Skin of body (tissue), 2 donors: ENCODE data around the gene CASTOR1. TPM values are rescaled to one million over a fixed set of nuclear protein-coding genes. Genes with fewer than 3 reads are reported as not detected.
A peak's percentile ranks its signal among the peaks of the same experiment; 100 is the strongest.

ENCODE experiments used
- DNase-seq: peaks from one replicate; lab custom pipeline; 2025; lab: John Stamatoyannopoulos, UW
- total RNA-seq: library from RNA; depleted of rRNA; stranded (reverse); fragments of >200 nt; gene quantifications from one replicate; pipeline ENCODE4 v1.2.3, GENCODE V29; 2014

CASTOR1 gene
- total RNA-seq, 1 donor from 2014 or later = 5.2 TPM

- DNase-seq = no peak
Measured at GRCh38 chr22:30266445-30267381, 22.6 kb downstream of the CASTOR1 start, which contains the start of gene OSM. OSM (minus strand) TSS chr22:30266851; CDS start chr22:30266799, 52 bp downstream.

GRCh38 chr22:30265823-30266444, 23.4 kb downstream of the CASTOR1 start:
- DNase-seq = no peak

GRCh38 chr22:30265131-30265720, 24.1 kb downstream of the CASTOR1 start:
- DNase-seq = no peak

- DNase-seq = no peak
Measured at GRCh38 chr22:30263883-30264282, 25.4 kb downstream of the CASTOR1 start.

GRCh38 chr22:30262917-30263741, 26.2 kb downstream of the CASTOR1 start:
- DNase-seq = peak; percentile 40

- peak; percentile 15 for DNase-seq
Measured at GRCh38 chr22:30262112-30262511, 27.2 kb downstream of the CASTOR1 start.

GRCh38 chr22:30261134-30261533, 28.2 kb downstream of the CASTOR1 start:
- no peak for DNase-seq

- DNase-seq = no peak
Measured at GRCh38 chr22:30260682-30261081, 28.6 kb downstream of the CASTOR1 start.

GRCh38 chr22:30260276-30260675, 29.0 kb downstream of the CASTOR1 start:
- DNase-seq = no peak

GRCh38 chr22:30254314-30254713, 35.0 kb downstream of the CASTOR1 start:
- no peak for DNase-seq

- DNase-seq = peak; percentile 77
Measured at GRCh38 chr22:30253205-30253852, 36.0 kb downstream of the CASTOR1 start.

GRCh38 chr22:30252411-30253204, 36.7 kb downstream of the CASTOR1 start:
- peak; percentile 53 for DNase-seq

GRCh38 chr22:30251711-30252110, 37.6 kb downstream of the CASTOR1 start:
- DNase-seq = no peak

- DNase-seq = no peak
Measured at GRCh38 chr22:30250661-30251267, 38.5 kb downstream of the CASTOR1 start.

GRCh38 chr22:30250039-30250565, 39.2 kb downstream of the CASTOR1 start:
- DNase-seq = no peak

GRCh38 chr22:30249049-30250038, 40.0 kb downstream of the CASTOR1 start:
- DNase-seq = peak; percentile 21

GRCh38 chr22:30248484-30248883, 40.8 kb downstream of the CASTOR1 start:
- DNase-seq = no peak

- no peak for DNase-seq
Measured at GRCh38 chr22:30247974-30248373, 41.3 kb downstream of the CASTOR1 start.
